HG03571 (cell line): ENCODE results near the gene ZMPSTE24.
"Not testable (repeated sequence)": the region's sequence is repeated elsewhere in the genome, so short reads cannot be mapped to it uniquely, and the experiment has no call there.

Experiments
- ATAC-seq: cut with Tn5 transposase; IDR thresholded peaks from one replicate; pipeline ENCODE4 v1.9.1; 2021; ENCODE audit not compliant: unreplicated experiment

The ZMPSTE24 gene

DNA sequence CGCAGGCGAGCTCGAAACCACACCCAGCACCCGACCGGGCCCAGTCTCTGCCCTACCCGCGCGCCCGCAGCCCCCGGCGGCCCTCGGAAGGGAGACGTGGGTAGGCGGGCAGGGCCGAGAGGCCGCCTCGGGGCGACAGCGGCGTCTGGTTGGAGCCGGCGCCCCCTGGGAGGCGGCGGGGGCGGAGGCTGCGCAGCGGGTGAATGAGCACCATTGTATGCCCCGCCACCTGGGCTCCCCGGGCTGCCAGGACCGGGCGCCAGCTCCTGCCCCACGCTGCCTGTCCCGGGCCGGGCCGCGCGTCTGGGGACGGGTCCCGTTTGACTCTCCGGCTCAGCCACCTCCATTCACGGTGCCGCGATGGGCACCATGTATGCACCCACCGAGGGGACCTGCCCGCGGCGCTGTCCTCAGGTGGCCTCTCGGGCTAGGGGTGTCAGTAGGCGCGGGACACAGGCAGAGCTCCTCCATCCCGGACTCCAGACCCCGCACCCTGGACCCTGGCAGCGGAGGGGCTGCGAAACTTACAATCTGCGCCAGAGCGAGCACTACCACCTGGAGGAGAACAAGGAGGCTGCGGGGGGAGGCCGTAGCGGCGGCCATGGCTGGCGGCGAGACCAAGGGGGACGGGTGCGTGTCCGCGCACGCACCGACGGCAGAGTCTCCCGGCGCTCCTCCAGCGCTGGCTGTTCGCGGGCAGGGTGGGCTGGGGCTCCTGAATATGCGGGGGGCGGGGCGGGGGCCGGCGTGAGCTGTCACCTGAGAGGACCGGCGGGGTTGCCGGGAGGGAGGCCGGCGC lies 58.8 kb downstream of the ZMPSTE24 start, which contains the start of gene COL9A2:
COL9A2 (minus strand) TSS at position 692 of the 799 bp plus-strand sequence; CDS start at position 603, 89 bp downstream.
- no peak for ATAC-seq

DNA sequence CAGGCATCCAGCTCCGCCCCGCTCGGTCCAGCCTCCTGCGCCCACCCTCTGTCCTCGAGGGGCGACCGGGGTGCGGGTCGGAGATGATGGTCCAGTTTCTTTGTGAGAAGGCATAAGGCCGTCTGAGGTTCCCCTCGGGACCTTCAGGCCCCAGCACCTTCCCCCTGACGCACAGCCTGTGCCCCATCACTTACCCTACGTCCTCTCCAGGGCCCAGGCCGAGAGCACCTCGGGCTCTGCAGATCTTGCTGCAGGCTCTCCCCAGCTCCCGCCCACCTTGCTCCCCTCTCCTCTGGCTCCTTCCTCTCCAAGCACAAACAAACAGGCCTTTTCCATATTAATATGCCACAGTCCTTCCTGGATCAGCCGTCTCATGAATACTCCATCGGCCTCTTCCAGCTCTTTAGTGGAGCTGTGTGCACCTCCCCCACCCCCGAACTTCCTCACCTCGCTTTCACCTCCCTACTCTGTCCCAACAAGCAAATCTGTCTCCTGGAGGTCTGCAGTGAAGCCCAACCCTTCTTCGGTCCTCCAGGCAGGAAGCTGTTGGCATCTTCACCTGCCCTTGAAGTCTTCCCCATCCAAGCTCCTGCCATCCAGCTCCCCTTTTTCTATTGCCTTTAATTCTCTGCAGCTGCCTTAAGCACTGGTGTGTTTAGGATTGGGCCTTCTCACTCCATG lies 59.5 kb downstream of the ZMPSTE24 start:
- ATAC-seq, result no peak

DNA sequence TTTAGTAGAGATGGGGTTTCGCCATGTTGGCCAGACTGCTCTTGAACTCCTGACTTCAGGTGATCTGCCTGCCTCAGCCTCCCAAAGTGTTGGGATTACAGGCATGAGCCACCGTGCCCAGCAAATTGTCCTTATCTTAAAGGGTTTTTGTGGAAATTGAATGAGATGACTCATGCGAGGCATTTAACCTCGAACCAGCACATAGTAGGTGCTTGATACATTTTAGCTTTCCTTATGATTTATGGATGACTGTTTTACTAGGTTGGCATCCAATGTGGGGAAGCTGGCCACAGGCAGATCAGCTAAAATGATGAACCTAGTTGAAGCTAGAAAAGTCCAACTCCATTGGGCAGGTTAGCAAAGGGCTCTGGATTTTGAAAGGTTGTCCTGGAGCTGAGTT lies 60.4 kb downstream of the ZMPSTE24 start:
- no peak for ATAC-seq

DNA sequence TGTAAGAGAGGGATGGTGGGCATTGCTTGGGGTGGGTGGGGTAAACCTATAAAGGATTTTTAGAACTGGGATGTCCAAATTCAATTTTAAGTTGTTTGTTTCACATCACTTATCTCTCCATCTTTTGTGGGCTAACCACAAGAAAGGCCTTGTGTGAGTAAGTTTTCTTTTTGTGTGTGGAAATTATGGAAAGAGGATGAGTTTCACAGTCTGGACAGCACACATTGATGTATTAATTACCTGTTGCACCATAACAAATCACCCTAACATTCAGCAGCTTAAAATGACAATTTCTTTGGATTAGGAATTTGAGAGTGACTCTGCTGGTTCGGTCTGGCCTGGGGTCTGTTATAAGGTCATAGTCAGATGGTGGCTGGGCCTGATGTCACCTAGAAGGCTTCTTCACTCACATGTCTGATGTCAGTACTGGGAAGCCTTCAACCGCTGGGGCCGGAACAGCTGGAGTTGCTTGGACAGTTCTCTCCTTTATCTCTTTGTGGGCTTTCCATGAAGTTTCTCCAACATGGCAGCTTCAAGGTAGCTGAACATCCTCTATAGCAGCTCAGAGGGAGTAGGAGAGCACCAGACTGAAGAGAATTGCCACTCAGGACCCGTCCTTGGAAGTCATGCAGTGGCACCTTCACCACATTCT lies 61.1 kb downstream of the ZMPSTE24 start:
- no peak for ATAC-seq

DNA sequence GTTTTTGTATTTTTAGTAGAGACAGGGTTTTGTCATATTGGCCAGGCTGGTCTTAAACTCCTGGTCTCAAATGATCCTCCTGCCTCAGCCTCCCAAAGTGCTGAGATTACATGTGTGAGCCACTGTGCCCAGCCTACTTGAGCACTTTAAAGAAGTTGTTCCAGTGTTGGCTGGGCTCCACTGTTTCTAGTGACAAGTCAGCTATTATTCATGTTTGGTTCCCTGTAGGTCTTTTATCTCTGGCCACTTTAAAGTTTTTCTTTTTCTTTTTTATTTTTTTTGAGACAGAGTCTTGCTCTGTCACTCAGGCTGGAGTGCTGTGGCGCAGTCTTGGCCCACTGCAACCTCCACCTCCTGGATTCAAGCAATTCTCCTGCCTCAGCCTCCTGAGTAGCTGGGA lies 73.4 kb downstream of the ZMPSTE24 start:
- ATAC-seq, result not testable (repeated sequence)

DNA sequence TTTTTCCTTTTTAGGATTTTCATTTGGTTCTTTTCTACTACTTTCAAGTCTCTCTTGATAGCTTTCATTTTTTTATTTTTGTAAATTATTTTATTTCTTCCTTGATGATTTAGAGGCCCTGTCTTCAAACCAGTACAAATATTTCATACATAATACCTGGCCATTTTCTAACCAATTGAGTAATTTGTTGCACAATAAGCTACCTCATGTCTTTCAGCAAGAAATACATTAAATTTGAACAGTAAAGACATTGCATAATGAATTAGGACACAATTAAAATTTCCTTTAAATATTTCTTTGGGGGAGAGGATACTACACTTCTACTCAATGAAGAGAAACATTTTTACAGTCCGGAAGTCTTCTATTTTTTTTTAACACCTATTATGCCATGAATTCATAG lies 74.7 kb downstream of the ZMPSTE24 start:
- no peak for ATAC-seq

DNA sequence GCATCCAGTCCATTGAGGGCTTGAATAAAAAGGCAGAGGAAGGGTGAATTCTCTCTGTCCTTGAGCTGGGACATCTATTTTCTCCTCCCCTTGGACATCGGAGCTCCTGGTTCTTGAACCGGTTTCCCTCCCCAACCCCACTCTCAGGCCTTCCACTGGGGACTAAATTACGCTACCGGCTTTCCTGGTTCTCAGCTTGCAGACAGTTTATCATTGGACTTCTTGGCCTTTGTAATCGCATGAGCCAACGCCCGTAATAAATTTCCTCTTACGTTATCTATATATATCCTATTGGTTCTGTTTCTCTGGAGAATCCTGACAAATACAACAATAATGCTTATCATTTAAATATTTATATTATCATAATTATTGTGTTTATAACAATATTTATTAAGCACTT lies 79.4 kb downstream of the ZMPSTE24 start:
- no peak for ATAC-seq

DNA sequence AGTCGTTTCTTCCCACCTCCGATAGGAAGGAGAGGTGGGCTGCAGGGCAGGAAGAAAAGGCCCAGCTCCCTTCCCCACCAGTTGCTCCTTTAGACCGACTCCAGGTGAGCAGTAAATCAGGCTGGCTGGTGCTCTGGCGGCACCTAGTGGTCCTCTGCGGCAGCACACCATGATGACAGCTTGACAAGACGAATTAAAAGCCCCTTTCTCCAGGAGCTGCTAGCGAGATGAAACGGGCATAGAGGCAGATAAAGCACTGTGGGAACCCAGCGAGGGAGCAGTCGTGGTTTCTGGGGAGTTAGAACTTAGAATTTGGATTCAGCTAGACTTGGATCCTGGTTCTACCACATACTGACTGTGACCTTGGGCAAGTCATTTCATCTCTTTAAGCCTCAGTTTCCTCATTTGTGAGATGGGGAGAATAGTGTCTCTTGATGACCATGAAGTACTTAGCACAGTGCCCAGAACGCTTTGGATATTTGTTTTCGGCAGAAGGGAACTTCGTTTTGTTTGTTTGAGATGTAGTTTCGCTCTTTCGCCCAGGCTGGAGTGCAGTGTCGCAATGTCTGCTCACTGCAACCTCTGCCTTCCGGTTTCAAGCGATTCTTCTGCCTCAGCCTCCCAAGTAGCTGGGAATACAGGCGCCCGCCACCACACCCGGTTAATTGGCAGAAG lies 80.8 kb downstream of the ZMPSTE24 start:
- no peak for ATAC-seq

DNA sequence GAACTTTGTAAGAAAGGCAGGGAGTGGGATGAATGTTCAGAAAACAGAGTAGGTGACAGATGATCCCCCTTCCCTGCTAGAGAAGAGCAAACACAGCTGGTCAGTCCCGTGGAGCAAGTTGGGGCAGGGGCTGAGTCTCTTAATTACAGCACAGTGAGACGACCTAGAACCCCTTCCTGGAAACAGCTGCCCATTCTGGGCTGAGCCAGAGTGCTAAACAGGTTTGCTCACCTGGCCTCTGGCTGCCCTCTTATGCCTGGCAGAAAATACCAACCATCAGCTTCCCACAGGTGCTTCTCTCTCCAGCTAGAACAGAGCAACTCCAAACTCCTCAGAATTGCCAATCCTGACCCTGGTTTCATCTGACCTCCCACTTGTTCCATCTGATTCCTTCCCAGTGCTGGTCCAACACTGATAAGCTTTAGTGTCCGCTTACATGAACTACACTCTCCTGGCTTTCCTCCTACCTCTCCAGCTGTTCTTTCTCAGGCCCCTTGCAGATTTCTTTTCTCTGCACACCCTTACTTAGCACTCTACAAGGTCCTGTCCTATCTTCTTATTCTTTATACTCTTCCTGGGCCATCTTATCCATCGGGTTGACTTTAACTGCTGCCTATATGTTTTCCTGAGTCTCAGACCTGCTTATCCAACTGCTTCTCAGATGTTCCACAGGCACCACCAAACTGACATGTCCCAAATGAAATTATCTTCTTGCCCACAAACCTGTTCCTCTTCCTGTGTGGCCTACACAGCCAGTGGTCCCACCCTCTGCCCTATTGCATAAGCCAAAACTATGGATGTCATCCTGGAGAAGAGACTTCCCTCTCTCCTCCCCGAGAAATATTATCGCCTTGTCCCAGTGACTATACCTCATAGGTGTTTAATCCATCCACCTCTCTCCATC lies 81.6 kb downstream of the ZMPSTE24 start:
- ATAC-seq, result no peak

DNA sequence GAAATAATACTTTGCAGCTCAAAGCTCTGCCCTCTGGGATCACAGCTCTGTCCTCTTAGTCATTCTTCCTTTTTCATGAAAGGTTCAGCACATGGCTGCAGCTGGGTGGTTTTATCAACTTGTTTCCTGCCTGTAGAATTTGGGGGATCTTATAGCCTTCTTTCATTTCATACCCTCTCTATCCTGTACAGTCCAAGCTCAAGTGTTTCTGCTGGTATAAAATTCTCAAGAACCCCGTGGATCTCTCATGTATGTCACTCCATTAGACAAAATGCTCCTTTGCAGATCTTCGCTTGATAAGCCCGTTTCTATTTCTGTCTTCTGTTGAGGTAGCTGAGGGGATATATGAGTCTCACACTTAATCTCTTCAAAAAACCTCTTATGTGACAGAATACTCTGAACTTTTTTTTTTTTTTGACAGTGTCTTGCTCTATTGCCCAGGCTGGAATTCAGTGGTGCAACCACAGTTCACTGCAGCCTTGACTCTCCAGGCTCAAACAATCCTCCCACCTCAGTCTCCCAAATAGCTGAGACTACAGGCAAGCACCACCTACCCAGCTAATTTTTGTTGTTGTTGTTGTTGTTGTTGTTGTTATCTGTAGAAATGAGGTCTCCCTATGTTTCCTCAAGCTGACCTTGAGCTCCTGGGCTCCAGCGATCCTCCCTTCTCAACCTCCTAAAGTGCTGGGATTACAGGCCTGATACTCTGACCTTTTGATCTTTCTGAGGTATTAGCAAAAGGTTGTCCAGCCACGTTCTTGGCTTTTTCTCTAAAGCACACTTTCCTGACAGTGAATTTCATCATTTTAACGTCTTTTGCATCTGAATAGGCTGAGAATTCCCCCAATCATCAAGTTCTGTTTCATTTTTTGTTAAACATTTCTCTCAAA lies 83.7 kb downstream of the ZMPSTE24 start:
- no peak for ATAC-seq

DNA sequence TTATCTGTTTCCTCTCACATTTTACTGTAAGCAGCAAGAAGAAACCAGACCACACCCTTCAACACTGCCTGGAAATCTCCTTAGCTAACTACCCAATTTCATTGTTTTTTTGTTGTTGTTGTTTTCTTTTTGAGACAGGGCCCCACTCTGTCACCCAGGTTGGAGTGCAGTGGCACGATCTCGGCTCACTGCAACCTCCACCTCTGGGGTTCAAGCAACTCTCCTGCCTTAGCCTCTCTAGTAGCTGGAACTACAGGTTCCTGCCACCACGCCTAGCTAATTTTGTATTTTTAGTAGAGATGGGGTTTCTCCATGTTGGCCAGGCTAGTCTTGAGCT lies 84.3 kb downstream of the ZMPSTE24 start:
- ATAC-seq, result not testable (repeated sequence)
